ENCODE data around the gene CENPH.

GRCh38 chr5:69250593-69250992, 61.2 kb downstream of the CENPH start:
- TF ChIP-seq FOXA1 (IDR thresholded peaks at IDR 0.05), result no peak
- no peak for TF ChIP-seq ZBTB33 (IDR thresholded peaks at IDR 0.05)
- TF ChIP-seq YY1 (IDR thresholded peaks at IDR 0.05), result no peak
- no peak for TF ChIP-seq TAF1 (conservative IDR thresholded peaks at IDR 0.05)
- TF ChIP-seq GABPA (IDR thresholded peaks at IDR 0.05 in 1 of 2, conservative IDR thresholded peaks at IDR 0.05 in 1 of 2), result no peak
- no peak for TF ChIP-seq CTCF (IDR thresholded peaks at IDR 0.05; ENCODE audit: low read depth, low read length, missing input control)
- no peak for TF ChIP-seq MAX (IDR thresholded peaks at IDR 0.05)
- no peak for TF ChIP-seq SP1 (IDR thresholded peaks at IDR 0.05)
- no peak for TF ChIP-seq ATF3 (IDR thresholded peaks at IDR 0.05)
- no peak for TF ChIP-seq NR2F2 (IDR thresholded peaks at IDR 0.05)
- TF ChIP-seq RAD21 (IDR thresholded peaks at IDR 0.05), result no peak

All from liver (tissue), 3 donors.